NCI-H748 (cell line): ENCODE measurements around the gene ADAR.
A peak's percentile ranks its signal among the peaks of the same experiment; 100 is the strongest.

Experiments used
- DNase-seq: peaks from one replicate; lab custom pipeline; 2025; ENCODE audit not compliant: unreplicated experiment; lab: John Stamatoyannopoulos, UW

The ADAR gene

GRCh38 chr1:154533952-154534844, 73.8 kb downstream of the ADAR start:
- peak; percentile 79 for DNase-seq
